ENCODE measurements around the gene NUAK2. TPM values are rescaled to one million over a fixed set of nuclear protein-coding genes. Genes with fewer than 3 reads are reported as not detected.

Gene NUAK2
- total RNA-seq, 1 donor from 2014 or later = 13.5 TPM

- DNase-seq (ENCODE audit: extremely low spot score, unreplicated experiment) = no peak
- no peak overlapping the region for H3K4me3 Mint-ChIP-seq
- H3K4me1 Mint-ChIP-seq (ENCODE audit: unreplicated experiment) = peaks cover 25% of the 10 kb centered on the region
- H3K27me3 Mint-ChIP-seq = no peaks in the 10 kb centered on the region
- no peaks in the 10 kb centered on the region for H3K9me3 Mint-ChIP-seq
- H3K27ac Mint-ChIP-seq = no peak overlapping the region
- no peak for TF ChIP-seq CTCF (conservative IDR thresholded peaks at IDR 0.05)
- H3K36me3 Mint-ChIP-seq = peaks cover 18% of the 10 kb centered on the region
These were observed 10.4 kb downstream of the NUAK2 start for GRCh38 chr1:205310976-205311704.

- TF ChIP-seq CTCF (conservative IDR thresholded peaks at IDR 0.05) = no peak
- Mint-ChIP-seq H3K36me3 (peaks cover 25% of the 10 kb centered on the region), H3K27ac (peak overlapping the region; percentile 18), H3K27me3 (no peaks in the 10 kb centered on the region), H3K4me3 (no peak overlapping the region), H3K4me1 (ENCODE audit: unreplicated experiment) (peaks cover 19% of the 10 kb centered on the region), H3K9me3 (no peaks in the 10 kb centered on the region)
- no peak for DNase-seq (ENCODE audit: extremely low spot score, unreplicated experiment)
These were observed 11.8 kb downstream of the NUAK2 start for GRCh38 chr1:205309741-205310140.

GRCh38 chr1:205306929-205307566 lies 14.5 kb downstream of the NUAK2 start:
- Mint-ChIP-seq H3K27ac (peak overlapping the region; percentile 64), H3K4me1 (ENCODE audit: unreplicated experiment) (peaks cover 4% of the 10 kb centered on the region), H3K27me3 (no peaks in the 10 kb centered on the region), H3K4me3 (no peak overlapping the region), H3K9me3 (no peaks in the 10 kb centered on the region), H3K36me3 (peaks cover 33% of the 10 kb centered on the region)
- DNase-seq (ENCODE audit: extremely low spot score, unreplicated experiment) = no peak
- TF ChIP-seq CTCF (conservative IDR thresholded peaks at IDR 0.05) = no peak

- Mint-ChIP-seq H3K36me3 (peaks cover 28% of the 10 kb centered on the region), H3K4me3 (no peak overlapping the region), H3K9me3 (no peaks in the 10 kb centered on the region), H3K27me3 (no peaks in the 10 kb centered on the region), H3K27ac (peak overlapping the region; percentile 33), H3K4me1 (ENCODE audit: unreplicated experiment) (peaks cover 20% of the 10 kb centered on the region)
- TF ChIP-seq CTCF (conservative IDR thresholded peaks at IDR 0.05) = no peak
- no peak for DNase-seq (ENCODE audit: extremely low spot score, unreplicated experiment)
These were observed 16.9 kb downstream of the NUAK2 start for GRCh38 chr1:205304695-205305070.

GRCh38 chr1:205304046-205304694 lies 17.4 kb downstream of the NUAK2 start:
- Mint-ChIP-seq H3K9me3 (no peaks in the 10 kb centered on the region), H3K36me3 (peaks cover 28% of the 10 kb centered on the region), H3K27me3 (no peaks in the 10 kb centered on the region), H3K4me3 (no peak overlapping the region), H3K27ac (peak overlapping the region; percentile 33), H3K4me1 (ENCODE audit: unreplicated experiment) (peaks cover 20% of the 10 kb centered on the region)
- TF ChIP-seq CTCF (conservative IDR thresholded peaks at IDR 0.05) = no peak
- no peak for DNase-seq (ENCODE audit: extremely low spot score, unreplicated experiment)

All from type B pancreatic cell (in vitro differentiated cells).